Astrocyte (in vitro differentiated cells and primary cell): ENCODE measurements around the gene KIAA1217. TPM values are rescaled to one million over a fixed set of nuclear protein-coding genes. Genes with fewer than 3 reads are reported as not detected.
A peak's percentile ranks its signal among the peaks of the same experiment; 100 is the strongest.

Experiments used
- DNase-seq: peaks from one replicate; pipeline ENCODE4 v3.0.0-alpha.2; 2010; ENCODE audit warnings: low read depth
- FAIRE-seq: peaks from 2 replicates; lab custom pipeline; 2011; peaks lifted over from hg19 to GRCh38; lab: Jason Lieb, UNC
- H2AFZ ChIP-seq: 2 replicates; pipeline ENCODE4 v1.6.0; 2012; ENCODE audit warnings: low read depth, low read length, inconsistent platforms
- H3K27ac ChIP-seq: 2 replicates; pipeline ENCODE4 v1.5.1; 2011; ENCODE audit warnings: low read depth, low read length, inconsistent platforms
- H3K27me3 ChIP-seq: 2 replicates; pipeline ENCODE4 v1.6.0; 2011; ENCODE audit warnings: low read length, inconsistent platforms; ENCODE audit not compliant: insufficient read depth
- H3K36me3 ChIP-seq: 2 replicates; pipeline ENCODE4 v1.5.1; 2011; ENCODE audit warnings: low read length, inconsistent platforms; ENCODE audit not compliant: insufficient read depth
- H3K4me1 ChIP-seq: 2 replicates; pipeline ENCODE4 v1.5.1; 2011; ENCODE audit warnings: low read length, inconsistent platforms; ENCODE audit not compliant: insufficient read depth
- H3K4me2 ChIP-seq: 2 replicates; pipeline ENCODE4 v1.6.0; 2012; ENCODE audit warnings: low read length, inconsistent platforms
- H3K4me3 ChIP-seq: 2 replicates; pipeline ENCODE4 v1.5.1; 2011; ENCODE audit warnings: low read depth, mild to moderate bottlenecking, low read length, inconsistent platforms; ENCODE audit not compliant: insufficient read depth
- H3K79me2 ChIP-seq: 2 replicates; pipeline ENCODE4 v1.6.0; 2012; ENCODE audit warnings: mild to moderate bottlenecking, low read length, inconsistent platforms; ENCODE audit not compliant: insufficient read depth
- H3K9ac ChIP-seq: 2 replicates; pipeline ENCODE4 v1.6.0; 2012; ENCODE audit warnings: mild to moderate bottlenecking, low read length, inconsistent platforms
- H3K9me3 ChIP-seq: 2 replicates; pipeline ENCODE4 v1.5.1; 2012; ENCODE audit warnings: low read depth, mild to moderate bottlenecking, low read length, inconsistent platforms; ENCODE audit not compliant: insufficient read depth
- H4K20me1 ChIP-seq: 2 replicates; pipeline ENCODE4 v1.6.0; 2012; ENCODE audit warnings: low read length, inconsistent platforms; ENCODE audit not compliant: insufficient read depth
- H3K27ac Mint-ChIP-seq: one replicate; pipeline ENCODE4 v1.8.0; 2021; ENCODE audit warnings: mild to moderate bottlenecking, mixed read lengths; ENCODE audit not compliant: unreplicated experiment
- H3K27me3 Mint-ChIP-seq: one replicate; pipeline ENCODE4 v1.8.0; 2021; ENCODE audit warnings: low read depth, mixed read lengths; ENCODE audit not compliant: unreplicated experiment
- H3K36me3 Mint-ChIP-seq: one replicate; pipeline ENCODE4 v1.8.0; 2021; ENCODE audit warnings: low read depth, mixed read lengths; ENCODE audit not compliant: unreplicated experiment
- H3K4me1 Mint-ChIP-seq: one replicate; pipeline ENCODE4 v1.8.0; 2021; ENCODE audit warnings: low read depth, mixed read lengths; ENCODE audit not compliant: unreplicated experiment
- H3K4me3 Mint-ChIP-seq: one replicate; pipeline ENCODE4 v1.8.0; 2021; ENCODE audit warnings: mild to moderate bottlenecking, moderate library complexity, mixed read lengths; ENCODE audit not compliant: unreplicated experiment
- H3K9me3 Mint-ChIP-seq: one replicate; pipeline ENCODE4 v1.8.0; 2021; ENCODE audit warnings: mild to moderate bottlenecking, mixed read lengths; ENCODE audit not compliant: unreplicated experiment
- CTCF ChIP-seq: IDR thresholded peaks from 2 replicates; pipeline ENCODE4 v1.5.1; 2011; ENCODE audit warnings: low read depth, mild to moderate bottlenecking, inconsistent platforms, low read length, moderate library complexity; ENCODE audit not compliant: insufficient read depth
- EZH2 ChIP-seq: IDR thresholded peaks from 2 replicates; pipeline ENCODE4 v1.6.1; 2012; ENCODE audit warnings: mild to moderate bottlenecking, low read length, inconsistent platforms; ENCODE audit not compliant: insufficient read depth
- total RNA-seq: library from RNA; stranded (reverse); gene quantifications from 2 replicates; pipeline ENCODE4 v1.2.1, GENCODE V29; 2021

Gene KIAA1217
- total RNA-seq, 1 donor from 2014 or later, result 31.8 TPM

DNA sequence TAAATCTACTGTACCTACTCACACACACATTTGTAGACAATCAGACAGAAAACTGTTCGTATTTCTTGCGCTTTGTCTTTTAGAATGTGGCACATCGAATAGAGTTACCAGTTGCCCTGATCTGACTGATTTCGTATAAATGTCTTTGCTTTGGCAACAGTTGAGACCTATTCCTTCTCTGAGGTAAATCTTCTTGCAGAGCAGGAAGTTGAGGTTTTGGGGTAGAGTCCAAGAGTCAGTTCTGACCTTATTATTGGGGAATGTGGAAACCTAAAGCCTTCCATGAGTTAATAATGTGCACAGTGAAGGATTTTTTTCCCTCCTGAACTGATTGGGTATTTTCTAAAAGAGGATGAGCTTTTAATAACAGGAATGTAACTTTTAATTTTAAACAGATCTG is 135.3 kb downstream of the KIAA1217 start:
- peaks cover 12% of the 10 kb centered on the region for H3K9me3 Mint-ChIP-seq
- peaks cover 27% of the 10 kb centered on the region for H3K4me1 Mint-ChIP-seq
- FAIRE-seq (peak; percentile 89), DNase-seq (peak; percentile 100)
- H3K4me3 Mint-ChIP-seq, result peak overlapping the region; percentile 9
- peaks cover 25% of the 10 kb centered on the region for H3K4me1 ChIP-seq
- no peak for TF ChIP-seq EZH2
- TF ChIP-seq CTCF, result no peak
- no peaks in the 10 kb centered on the region for H3K79me2 ChIP-seq
- H3K4me2 ChIP-seq, result peak overlapping the region; percentile 67
- peak overlapping the region; percentile 78 for H3K27ac ChIP-seq
- no peaks in the 10 kb centered on the region for H3K36me3 Mint-ChIP-seq
- H3K36me3 ChIP-seq, result no peaks in the 10 kb centered on the region
- no peaks in the 10 kb centered on the region for H4K20me1 ChIP-seq
- H3K27me3 ChIP-seq, result no peaks in the 10 kb centered on the region
- H3K9ac ChIP-seq, result peak overlapping the region; percentile 67
- H3K27ac Mint-ChIP-seq, result peak overlapping the region; percentile 42
- no peak overlapping the region for H2AFZ ChIP-seq
- H3K4me3 ChIP-seq, result no peak overlapping the region
- no peaks in the 10 kb centered on the region for H3K27me3 Mint-ChIP-seq
- H3K9me3 ChIP-seq, result no peaks in the 10 kb centered on the region

DNA sequence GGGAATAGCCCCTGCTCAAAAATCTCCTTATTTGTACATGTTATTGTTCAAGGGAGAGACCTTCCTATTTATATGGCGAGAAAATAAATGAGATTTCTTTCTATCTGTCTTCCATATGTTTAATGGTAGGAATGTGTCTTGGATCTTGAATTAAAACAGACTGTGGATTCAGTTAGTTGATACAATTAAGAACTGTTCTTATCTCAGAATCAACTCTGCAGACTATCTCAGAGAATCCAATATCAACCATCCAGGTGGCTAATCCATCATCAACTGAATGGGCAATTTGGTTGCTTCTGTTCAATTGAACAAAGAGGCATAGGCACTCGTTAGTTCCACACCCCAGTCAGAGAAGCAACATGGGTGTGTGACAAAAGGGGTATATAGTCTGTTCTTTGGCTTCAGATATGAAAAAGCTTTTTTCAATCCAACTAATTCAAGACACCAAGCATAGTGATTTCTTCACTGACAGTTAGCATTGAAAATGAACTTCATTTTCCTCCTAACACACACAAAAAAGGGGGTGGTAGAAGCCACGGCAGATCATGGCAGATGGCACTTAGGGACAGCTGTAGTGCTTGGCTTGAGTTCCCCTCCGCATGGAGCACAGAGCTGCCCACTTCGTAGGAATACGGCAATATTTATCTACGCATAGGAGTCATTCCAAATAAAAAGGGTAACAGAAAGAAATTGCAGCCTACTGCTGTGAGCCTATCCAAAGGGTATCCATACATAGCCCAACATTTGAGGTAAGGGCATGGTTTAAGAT is 135.9 kb downstream of the KIAA1217 start:
- Histone ChIP-seq H3K4me2 (peak overlapping the region; percentile 67), H3K4me1 (peaks cover 31% of the 10 kb centered on the region), H3K27me3 (no peaks in the 10 kb centered on the region), H3K4me3 (no peak overlapping the region), H3K79me2 (no peaks in the 10 kb centered on the region), H4K20me1 (no peaks in the 10 kb centered on the region), H3K36me3 (no peaks in the 10 kb centered on the region), H3K9me3 (no peaks in the 10 kb centered on the region), H3K9ac (peak overlapping the region; percentile 31), H3K27ac (peak overlapping the region; percentile 78), H2AFZ (no peak overlapping the region)
- DNase-seq (no peak), FAIRE-seq (no peak)
- peak overlapping the region; percentile 42 for H3K27ac Mint-ChIP-seq
- no peaks in the 10 kb centered on the region for H3K27me3 Mint-ChIP-seq
- peak overlapping the region; percentile 9 for H3K4me3 Mint-ChIP-seq
- H3K9me3 Mint-ChIP-seq, result peaks cover 10% of the 10 kb centered on the region
- H3K4me1 Mint-ChIP-seq, result peaks cover 31% of the 10 kb centered on the region
- H3K36me3 Mint-ChIP-seq, result no peaks in the 10 kb centered on the region
- TF ChIP-seq EZH2 (no peak), CTCF (no peak)

DNA sequence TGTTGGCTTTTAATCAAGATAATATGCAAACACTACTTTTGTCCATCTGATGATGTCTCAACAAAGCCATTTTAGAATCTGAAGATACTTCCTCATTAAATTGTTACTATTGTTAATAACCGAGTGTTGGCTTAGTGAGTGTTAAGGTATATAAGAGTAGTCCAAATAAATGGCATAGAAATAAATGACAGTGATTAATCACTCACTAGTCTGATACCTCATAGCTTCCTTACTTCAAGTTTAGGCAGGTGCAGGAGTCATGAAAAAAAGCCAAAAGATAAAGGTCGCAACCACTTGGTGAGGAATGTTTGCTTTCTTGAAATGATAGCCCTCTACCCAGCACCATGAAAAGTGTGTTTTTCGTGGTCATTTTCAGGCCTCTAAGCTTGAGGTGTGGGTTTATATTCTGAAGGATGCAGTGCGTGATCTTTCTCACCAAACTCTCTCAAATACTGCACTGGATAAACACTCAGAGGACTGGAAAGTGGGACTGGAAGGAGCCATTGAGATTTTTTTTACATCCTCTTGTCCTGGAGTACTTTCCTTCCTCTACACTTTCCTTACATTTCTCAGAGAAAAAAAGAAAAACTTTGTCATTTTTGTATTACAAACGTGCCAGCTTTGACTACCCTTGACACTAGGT is 138.1 kb downstream of the KIAA1217 start:
- Mint-ChIP-seq H3K27ac (no peak overlapping the region), H3K36me3 (peaks cover 2% of the 10 kb centered on the region), H3K27me3 (no peaks in the 10 kb centered on the region), H3K9me3 (peaks cover 3% of the 10 kb centered on the region), H3K4me1 (peaks cover 43% of the 10 kb centered on the region), H3K4me3 (no peak overlapping the region)
- Histone ChIP-seq H3K4me1 (peaks cover 34% of the 10 kb centered on the region), H2AFZ (no peak overlapping the region), H3K4me3 (no peak overlapping the region), H3K27me3 (no peaks in the 10 kb centered on the region), H3K36me3 (no peaks in the 10 kb centered on the region), H3K9ac (no peak overlapping the region), H3K79me2 (no peaks in the 10 kb centered on the region), H4K20me1 (no peaks in the 10 kb centered on the region), H3K9me3 (no peaks in the 10 kb centered on the region), H3K4me2 (no peak overlapping the region), H3K27ac (no peak overlapping the region)
- FAIRE-seq, result no peak
- no peak for DNase-seq
- no peak for TF ChIP-seq CTCF
- TF ChIP-seq EZH2, result no peak
